ENCODE data around the gene GADD45G.

The GADD45G gene

DNA sequence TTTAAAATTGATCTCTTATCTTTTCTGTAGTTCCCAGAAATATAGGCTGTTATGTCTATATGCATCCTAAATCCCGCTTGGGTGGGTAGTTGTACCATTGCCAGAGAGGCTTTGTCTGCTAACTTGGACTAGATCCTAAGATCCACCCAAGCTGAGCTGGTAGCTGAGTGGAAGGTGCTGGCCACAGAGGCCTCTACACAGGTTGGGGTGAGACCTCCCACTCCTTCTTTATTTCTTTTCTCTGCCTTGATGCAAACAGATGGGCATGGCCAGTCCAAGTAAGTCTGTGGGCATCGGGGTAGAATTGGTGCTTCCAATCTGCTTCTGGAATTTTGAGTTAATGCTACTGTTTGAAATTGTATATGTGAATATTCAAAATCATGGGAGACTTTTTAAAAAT, 14.4 kb upstream of the GADD45G start:
- H3K9me3 ChIP-seq (ENCODE audit: low read depth, low read length) = no peaks in the 10 kb centered on the region

DNA sequence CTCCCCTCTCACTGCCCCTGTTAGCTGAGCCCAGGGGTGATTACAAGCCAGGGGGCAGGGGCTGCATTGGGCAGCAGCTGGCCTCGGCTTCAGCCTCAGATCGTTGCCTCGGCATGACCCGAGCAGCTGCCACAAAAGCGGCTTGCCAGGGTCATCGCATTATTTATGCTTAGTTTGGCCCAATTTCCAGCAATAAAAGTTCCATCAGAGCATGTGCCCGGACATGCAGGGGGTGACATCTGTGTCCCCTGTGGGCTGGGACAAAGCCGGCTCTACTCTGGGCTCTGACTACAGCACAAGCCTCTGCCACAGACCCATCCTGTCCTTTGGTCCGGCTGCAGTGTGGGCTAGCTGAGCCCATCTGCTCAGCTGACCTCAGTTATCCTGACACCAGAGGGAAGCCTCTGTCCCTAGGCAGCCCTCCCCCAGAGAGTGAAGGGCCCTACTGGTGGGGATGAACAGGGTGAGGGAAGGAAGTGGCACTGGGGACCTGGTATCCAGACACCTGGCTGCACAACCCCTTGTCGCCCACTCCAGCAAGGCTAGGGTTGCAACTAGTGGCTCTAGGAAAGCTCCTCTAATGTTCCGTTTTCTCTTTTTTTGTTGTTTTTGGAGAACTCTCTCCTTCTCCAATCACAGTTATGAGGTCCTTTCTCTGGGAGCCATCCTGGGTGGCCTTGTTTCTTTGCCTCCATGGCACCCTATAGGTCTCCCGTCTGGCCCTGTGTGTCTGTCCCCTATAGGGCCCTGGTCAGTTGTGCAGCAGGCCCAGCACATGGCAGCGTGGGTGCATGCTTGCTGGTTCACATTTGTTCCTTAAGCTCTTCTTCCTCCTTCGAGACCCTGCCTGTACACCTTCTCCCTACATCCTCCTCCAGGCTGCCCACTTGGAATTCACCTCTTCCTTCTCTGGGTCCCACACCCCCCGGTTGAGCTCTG, 13.3 kb upstream of the GADD45G start:
- TF ChIP-seq EZH2 (IDR thresholded peaks at IDR 0.05) (no peak), FOXP2 (optimal IDR thresholded peaks at IDR 0.05; ENCODE audit: control extremely low read depth, extremely low read length, insufficient read depth) (no peak), POLR2AphosphoS5 (IDR thresholded peaks at IDR 0.05; ENCODE audit: borderline replicate concordance, low read depth, low read length) (no peak)
- Histone ChIP-seq H3K27ac (no peak overlapping the region), H3K9ac (ENCODE audit: insufficient read length) (no peak overlapping the region)

More for the DNA sequence above, 14.4 kb upstream of the GADD45G start:
- Histone ChIP-seq H3K27ac (no peak overlapping the region), H3K36me3 (ENCODE audit: insufficient read depth, low read length) (no peaks in the 10 kb centered on the region), H3K4me3 (no peak overlapping the region), H3K9ac (ENCODE audit: insufficient read length) (no peak overlapping the region)
- DNase-seq (ENCODE audit: low read depth, low spot score) = no peak
- TF ChIP-seq FOXP2 (optimal IDR thresholded peaks at IDR 0.05; ENCODE audit: control extremely low read depth, extremely low read length, insufficient read depth) = no peak
- TF ChIP-seq EZH2 (IDR thresholded peaks at IDR 0.05) = no peak
- TF ChIP-seq POLR2AphosphoS5 (IDR thresholded peaks at IDR 0.05; ENCODE audit: borderline replicate concordance, low read depth, low read length) = no peak

DNA sequence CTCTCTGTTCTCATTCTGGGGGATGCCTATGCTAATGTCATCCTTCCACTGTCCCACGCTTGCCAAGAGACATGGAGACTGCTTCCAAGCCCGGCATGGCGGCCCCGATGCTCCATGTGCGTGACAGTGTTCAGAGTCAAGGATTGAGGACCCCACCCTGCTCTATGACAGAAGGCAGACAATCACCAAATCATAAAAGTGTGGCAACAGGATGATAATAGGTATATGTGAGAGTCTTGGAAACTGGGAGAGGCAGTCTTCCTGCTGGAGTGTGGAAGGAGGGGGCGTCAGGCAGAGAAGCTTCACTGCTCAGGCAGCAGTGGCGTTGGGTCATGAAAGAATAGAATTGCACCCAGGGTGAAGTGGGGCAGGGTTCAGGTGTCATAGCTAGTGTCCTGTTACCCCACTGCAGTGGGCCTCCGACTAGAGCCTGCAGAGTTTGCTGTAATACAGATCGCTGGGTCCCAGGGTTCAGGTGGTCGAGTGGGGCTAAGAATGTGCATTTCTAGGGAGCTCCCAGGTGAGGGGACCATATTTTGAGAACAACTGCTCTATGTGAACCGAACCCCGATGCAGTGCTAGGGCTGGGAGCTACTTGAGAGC, 12.5 kb upstream of the GADD45G start:
- H3K4me3 ChIP-seq = no peak overlapping the region
- H3K9me3 ChIP-seq (ENCODE audit: low read depth, low read length) = no peaks in the 10 kb centered on the region
- DNase-seq (ENCODE audit: low read depth, low spot score) = no peak
- no peak overlapping the region for H3K9ac ChIP-seq (ENCODE audit: insufficient read length)
- TF ChIP-seq EZH2 (IDR thresholded peaks at IDR 0.05) = no peak
- TF ChIP-seq POLR2AphosphoS5 (IDR thresholded peaks at IDR 0.05; ENCODE audit: borderline replicate concordance, low read depth, low read length) = no peak
- TF ChIP-seq FOXP2 (optimal IDR thresholded peaks at IDR 0.05; ENCODE audit: control extremely low read depth, extremely low read length, insufficient read depth) = no peak
- no peaks in the 10 kb centered on the region for H3K36me3 ChIP-seq (ENCODE audit: insufficient read depth, low read length)
- no peak overlapping the region for H3K27ac ChIP-seq

More for the DNA sequence above, 13.3 kb upstream of the GADD45G start:
- Histone ChIP-seq H3K9me3 (ENCODE audit: low read depth, low read length) (no peaks in the 10 kb centered on the region), H3K4me3 (no peak overlapping the region), H3K36me3 (ENCODE audit: insufficient read depth, low read length) (no peaks in the 10 kb centered on the region)
- DNase-seq (ENCODE audit: low read depth, low spot score) = no peak

DNA sequence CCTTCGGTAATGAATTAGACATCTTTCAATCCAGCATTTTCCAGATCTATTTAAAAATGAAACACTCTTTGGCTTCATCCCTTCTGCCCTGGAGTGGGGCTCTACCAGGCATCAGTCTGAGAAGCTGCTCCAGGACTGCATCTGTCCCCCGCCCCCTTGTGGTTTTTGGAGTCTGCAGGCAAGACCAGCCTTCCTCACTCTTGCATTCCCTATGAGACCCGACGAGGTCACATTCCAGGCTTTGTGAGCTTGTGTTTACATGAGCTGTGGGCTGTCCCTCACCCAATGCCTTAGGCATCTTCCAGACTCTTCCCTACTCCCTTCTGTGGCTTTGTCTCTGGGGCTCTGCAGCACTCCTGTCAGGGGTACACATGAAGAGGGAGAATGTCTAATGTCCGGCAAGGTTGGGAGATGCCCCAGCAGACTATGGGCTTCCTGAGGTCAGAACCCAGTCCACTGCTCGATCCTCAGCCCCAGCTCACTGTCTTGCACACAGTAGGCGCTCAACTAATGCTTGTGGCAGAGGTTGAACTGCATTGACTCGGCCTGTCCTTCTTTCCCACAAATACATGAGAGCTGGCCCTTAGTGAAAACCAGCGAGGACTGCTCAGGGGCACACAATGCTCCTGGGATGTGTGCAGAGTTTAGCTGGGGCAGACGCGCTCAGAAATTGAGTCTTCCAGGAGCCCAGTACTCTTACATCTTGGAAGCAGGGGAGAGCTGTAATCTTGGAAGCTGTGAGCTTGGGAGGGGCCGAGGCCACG, 11.7 kb upstream of the GADD45G start:
- Histone ChIP-seq H3K4me3 (no peak overlapping the region), H3K9me3 (ENCODE audit: low read depth, low read length) (no peaks in the 10 kb centered on the region), H3K36me3 (ENCODE audit: insufficient read depth, low read length) (no peaks in the 10 kb centered on the region), H3K9ac (ENCODE audit: insufficient read length) (no peak overlapping the region), H3K27ac (no peak overlapping the region)
- DNase-seq (ENCODE audit: low read depth, low spot score) = no peak
- TF ChIP-seq FOXP2 (optimal IDR thresholded peaks at IDR 0.05; ENCODE audit: control extremely low read depth, extremely low read length, insufficient read depth) (no peak), POLR2AphosphoS5 (IDR thresholded peaks at IDR 0.05; ENCODE audit: borderline replicate concordance, low read depth, low read length) (no peak), EZH2 (IDR thresholded peaks at IDR 0.05) (no peak)

DNA sequence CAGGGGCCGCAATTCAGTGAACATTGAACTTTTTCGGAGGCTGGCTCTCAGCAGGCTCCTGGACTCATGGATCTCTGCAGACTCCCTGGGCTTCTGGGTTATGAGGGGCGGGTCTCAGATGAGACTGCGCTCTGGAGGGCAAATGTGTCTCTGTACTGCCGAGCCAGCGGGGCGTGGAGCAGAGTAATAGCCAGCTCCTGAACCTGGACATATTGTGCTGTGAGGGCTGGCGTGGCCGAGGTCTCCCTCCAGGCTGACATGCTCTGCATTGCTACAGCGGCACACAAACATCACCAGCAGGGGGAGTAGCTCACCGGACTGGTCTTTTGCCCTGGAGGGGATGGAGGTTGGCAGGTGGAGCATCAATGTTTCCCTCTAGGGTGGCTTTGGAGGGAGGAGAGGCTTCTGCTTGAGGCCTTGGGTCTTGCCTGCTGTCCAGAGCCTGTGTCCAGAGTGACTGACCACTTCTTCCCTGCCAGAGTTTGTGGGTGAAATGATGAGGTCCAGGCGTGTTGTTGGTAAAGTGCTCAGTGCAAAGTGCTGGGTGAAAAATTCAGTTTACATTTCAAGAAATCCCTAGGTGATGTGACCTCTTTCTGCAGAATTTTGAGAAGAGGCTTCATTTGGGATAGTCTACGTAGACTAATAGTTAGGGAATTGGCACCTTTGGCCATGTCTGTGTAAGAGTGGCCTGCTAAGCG, 10.9 kb upstream of the GADD45G start:
- Histone ChIP-seq H3K4me3 (no peak overlapping the region), H3K27ac (no peak overlapping the region), H3K9ac (ENCODE audit: insufficient read length) (no peak overlapping the region), H3K9me3 (ENCODE audit: low read depth, low read length) (no peaks in the 10 kb centered on the region), H3K36me3 (ENCODE audit: insufficient read depth, low read length) (no peaks in the 10 kb centered on the region)
- DNase-seq (ENCODE audit: low read depth, low spot score) = no peak
- no peak for TF ChIP-seq FOXP2 (optimal IDR thresholded peaks at IDR 0.05; ENCODE audit: control extremely low read depth, extremely low read length, insufficient read depth)
- TF ChIP-seq EZH2 (IDR thresholded peaks at IDR 0.05) = no peak
- TF ChIP-seq POLR2AphosphoS5 (IDR thresholded peaks at IDR 0.05; ENCODE audit: borderline replicate concordance, low read depth, low read length) = no peak

DNA sequence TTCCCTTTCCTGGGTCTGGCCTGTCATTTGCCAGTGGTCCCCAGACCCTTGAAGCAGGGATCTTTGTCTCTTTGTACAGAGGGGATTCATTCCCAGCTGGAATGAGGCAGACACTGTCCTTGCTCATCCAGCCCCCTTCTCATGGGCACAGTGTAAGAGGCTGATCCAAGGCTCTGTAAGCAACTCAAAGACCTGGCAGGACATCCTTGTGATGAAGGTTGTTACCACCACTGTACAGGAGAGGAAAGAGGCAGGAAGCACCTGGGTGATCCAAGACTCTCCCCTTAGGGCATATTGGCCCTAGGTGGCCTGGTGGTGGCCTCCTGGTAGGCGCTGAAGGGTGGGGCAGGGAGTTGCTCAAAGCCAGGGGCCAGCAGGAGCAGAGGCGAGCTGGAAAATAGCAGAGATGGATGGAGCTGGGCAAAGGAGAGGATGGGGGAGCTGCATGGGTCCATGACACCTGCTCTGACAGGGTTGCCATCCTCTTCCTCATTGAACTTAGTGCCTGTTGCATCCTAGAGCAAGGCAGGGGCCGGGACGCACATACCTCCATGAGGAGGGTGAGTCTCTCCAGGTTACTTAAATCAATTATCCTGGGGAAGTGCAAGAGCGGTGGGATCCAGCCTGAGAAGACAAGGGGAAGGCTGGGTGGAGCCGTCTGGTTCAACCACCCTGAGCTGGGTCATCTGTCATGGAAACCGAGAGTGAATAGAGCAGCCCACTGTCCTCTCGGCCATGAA, 9.8 kb upstream of the GADD45G start:
- Histone ChIP-seq H3K4me3 (no peak overlapping the region), H3K9ac (ENCODE audit: insufficient read length) (no peak overlapping the region), H3K27ac (no peak overlapping the region), H3K9me3 (ENCODE audit: low read depth, low read length) (no peaks in the 10 kb centered on the region), H3K36me3 (ENCODE audit: insufficient read depth, low read length) (no peaks in the 10 kb centered on the region)
- DNase-seq (ENCODE audit: low read depth, low spot score) = no peak
- no peak for TF ChIP-seq EZH2 (IDR thresholded peaks at IDR 0.05)
- TF ChIP-seq FOXP2 (optimal IDR thresholded peaks at IDR 0.05; ENCODE audit: control extremely low read depth, extremely low read length, insufficient read depth) = no peak
- no peak for TF ChIP-seq POLR2AphosphoS5 (IDR thresholded peaks at IDR 0.05; ENCODE audit: borderline replicate concordance, low read depth, low read length)

DNA sequence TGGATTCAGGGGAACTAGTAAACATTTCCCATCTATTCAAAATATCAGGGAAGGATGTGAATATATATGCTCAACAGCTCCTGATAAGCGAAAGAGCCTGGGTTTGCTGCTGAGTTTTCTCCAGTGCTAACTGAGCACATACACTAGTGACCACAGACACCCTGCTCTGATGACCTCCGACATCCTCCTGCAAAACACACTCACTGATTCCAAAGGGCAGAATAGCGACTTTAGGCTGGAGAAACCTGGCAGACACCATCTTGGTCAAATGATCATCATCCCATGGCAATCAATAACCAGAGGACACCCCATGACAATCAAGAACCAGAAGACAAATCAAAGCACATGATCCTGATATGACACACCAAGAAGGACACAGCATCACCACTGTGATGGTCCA, 9.2 kb upstream of the GADD45G start:
- no peaks in the 10 kb centered on the region for H3K9me3 ChIP-seq (ENCODE audit: low read depth, low read length)
- no peak for TF ChIP-seq FOXP2 (optimal IDR thresholded peaks at IDR 0.05; ENCODE audit: control extremely low read depth, extremely low read length, insufficient read depth)
- no peak for TF ChIP-seq POLR2AphosphoS5 (IDR thresholded peaks at IDR 0.05; ENCODE audit: borderline replicate concordance, low read depth, low read length)
- TF ChIP-seq EZH2 (IDR thresholded peaks at IDR 0.05) = no peak
- H3K36me3 ChIP-seq (ENCODE audit: insufficient read depth, low read length) = no peaks in the 10 kb centered on the region
- no peak overlapping the region for H3K4me3 ChIP-seq
- no peak for DNase-seq (ENCODE audit: low read depth, low spot score)
- no peak overlapping the region for H3K27ac ChIP-seq
- no peak overlapping the region for H3K9ac ChIP-seq (ENCODE audit: insufficient read length)
